ENCODE data around the gene PSME1. TPM values are rescaled to one million over a fixed set of nuclear protein-coding genes. Genes with fewer than 3 reads are reported as not detected.

PSME1 gene
- total and polyA plus RNA-seq, 2 of the 13 experiments (the other 11 are each of a cell fraction or from before 2014, with no cell fraction given): 159 to 608 TPM

DNA sequence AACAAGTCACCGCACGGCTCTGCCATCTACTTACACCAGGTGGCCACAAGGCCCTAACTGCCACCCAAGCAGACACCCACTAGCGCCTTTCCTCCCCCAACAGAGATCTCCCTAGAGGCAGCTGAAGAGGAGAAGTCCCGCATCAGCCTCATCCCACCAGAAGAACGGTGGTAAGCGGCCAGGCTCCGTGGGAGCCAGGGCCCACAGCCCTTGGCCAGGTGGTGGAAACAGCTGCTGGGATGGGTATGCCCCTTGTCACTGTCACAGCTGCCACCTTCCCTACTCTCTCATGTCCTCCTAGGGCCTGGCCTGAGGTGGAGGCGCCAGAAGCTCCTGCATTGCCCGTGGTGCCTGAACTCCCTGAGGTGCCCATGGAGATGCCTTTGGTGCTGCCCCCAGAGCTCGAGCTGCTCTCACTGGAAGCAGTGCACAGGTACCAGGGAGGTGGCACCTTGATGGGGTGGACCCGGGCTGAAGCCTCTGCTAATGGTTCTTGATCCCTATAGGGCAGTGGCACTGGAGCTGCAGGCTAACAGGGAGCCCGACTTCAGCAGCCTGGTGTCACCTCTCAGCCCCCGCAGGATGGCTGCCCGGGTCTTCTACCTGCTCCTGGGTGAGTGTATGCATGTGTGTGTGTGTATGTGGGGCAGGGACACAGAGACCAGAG is 43.4 kb downstream of the PSME1 start:
- H3K9ac ChIP-seq (ENCODE audit: insufficient read depth, low read depth, low read length): no peak overlapping the region
- BruUV-seq (replicated peaks): no TSS peak
- in situ Hi-C loops (cut with HindIII; ENCODE audit: extremely low pct_ligation_motif_present, low pct_unique_long_range_greater_than_20kb): no loop called here
- ChIA-PET CTCF (ENCODE audit: low intra/inter-chr PET ratio, low total read pairs) (no interaction called here), POLR2A (interaction anchor here (0.6 to 8.1 kb wide), 15 partner anchors 9 to 128 kb away, joined by 3 to 65 read pairs (median 5); partner anchors contain the start of genes CARMIL3, CHMP4A, DCAF11 and EMC9)
- H3K27ac ChIP-seq (ENCODE audit: extremely low read length, insufficient read depth, low read length): no peak overlapping the region
- no peaks in the 10 kb centered on the region for H4K20me1 ChIP-seq (ENCODE audit: insufficient read depth, low read length)
- FAIRE-seq (no peak), ATAC-seq (peak; percentile 0), DNase-seq (ENCODE audit: low spot score) (no peak)
- no peak overlapping the region for H3K4me2 ChIP-seq (ENCODE audit: low read depth, low read length)
- H2AFZ ChIP-seq (ENCODE audit: low read length): no peak overlapping the region
- WGBS (ENCODE audit: low lambda C conversion rate): 94% methylated on average over 14 of the region's 14 CpGs
- no peaks in the 10 kb centered on the region for H3K27me3 ChIP-seq (ENCODE audit: control insufficient read depth in 1 of 2, insufficient read depth in 2 of 2, low read length in 2 of 2)
- no peaks in the 10 kb centered on the region for H3K79me2 ChIP-seq (ENCODE audit: insufficient read depth, low read length)
- no peaks in the 10 kb centered on the region for H3K4me1 ChIP-seq (ENCODE audit: insufficient read depth, low read length)
- H3K9me3 ChIP-seq (ENCODE audit: low read length): no peaks in the 10 kb centered on the region
- intact Hi-C loops (cut with micrococcal nuclease; ENCODE audit: unreplicated experiment): no loop called here
- H3K36me3 ChIP-seq (replicated peaks in 1 of 2; ENCODE audit: control insufficient read depth in 1 of 2, insufficient read depth in 2 of 2, low read length in 2 of 2): peaks cover 62 to 67% of the 10 kb centered on the region in 2 experiments
- no peak overlapping the region for H3K4me3 ChIP-seq (replicated peaks in 1 of 3; ENCODE audit: insufficient read depth in 1 of 3, low read depth in 2 of 3, low read length in 3 of 3)
- TF ChIP-seq TOE1 (CRISPR knock-in tag; IDR thresholded peaks at IDR 0.05): no peak
- TF ChIP-seq, protein P1, sequence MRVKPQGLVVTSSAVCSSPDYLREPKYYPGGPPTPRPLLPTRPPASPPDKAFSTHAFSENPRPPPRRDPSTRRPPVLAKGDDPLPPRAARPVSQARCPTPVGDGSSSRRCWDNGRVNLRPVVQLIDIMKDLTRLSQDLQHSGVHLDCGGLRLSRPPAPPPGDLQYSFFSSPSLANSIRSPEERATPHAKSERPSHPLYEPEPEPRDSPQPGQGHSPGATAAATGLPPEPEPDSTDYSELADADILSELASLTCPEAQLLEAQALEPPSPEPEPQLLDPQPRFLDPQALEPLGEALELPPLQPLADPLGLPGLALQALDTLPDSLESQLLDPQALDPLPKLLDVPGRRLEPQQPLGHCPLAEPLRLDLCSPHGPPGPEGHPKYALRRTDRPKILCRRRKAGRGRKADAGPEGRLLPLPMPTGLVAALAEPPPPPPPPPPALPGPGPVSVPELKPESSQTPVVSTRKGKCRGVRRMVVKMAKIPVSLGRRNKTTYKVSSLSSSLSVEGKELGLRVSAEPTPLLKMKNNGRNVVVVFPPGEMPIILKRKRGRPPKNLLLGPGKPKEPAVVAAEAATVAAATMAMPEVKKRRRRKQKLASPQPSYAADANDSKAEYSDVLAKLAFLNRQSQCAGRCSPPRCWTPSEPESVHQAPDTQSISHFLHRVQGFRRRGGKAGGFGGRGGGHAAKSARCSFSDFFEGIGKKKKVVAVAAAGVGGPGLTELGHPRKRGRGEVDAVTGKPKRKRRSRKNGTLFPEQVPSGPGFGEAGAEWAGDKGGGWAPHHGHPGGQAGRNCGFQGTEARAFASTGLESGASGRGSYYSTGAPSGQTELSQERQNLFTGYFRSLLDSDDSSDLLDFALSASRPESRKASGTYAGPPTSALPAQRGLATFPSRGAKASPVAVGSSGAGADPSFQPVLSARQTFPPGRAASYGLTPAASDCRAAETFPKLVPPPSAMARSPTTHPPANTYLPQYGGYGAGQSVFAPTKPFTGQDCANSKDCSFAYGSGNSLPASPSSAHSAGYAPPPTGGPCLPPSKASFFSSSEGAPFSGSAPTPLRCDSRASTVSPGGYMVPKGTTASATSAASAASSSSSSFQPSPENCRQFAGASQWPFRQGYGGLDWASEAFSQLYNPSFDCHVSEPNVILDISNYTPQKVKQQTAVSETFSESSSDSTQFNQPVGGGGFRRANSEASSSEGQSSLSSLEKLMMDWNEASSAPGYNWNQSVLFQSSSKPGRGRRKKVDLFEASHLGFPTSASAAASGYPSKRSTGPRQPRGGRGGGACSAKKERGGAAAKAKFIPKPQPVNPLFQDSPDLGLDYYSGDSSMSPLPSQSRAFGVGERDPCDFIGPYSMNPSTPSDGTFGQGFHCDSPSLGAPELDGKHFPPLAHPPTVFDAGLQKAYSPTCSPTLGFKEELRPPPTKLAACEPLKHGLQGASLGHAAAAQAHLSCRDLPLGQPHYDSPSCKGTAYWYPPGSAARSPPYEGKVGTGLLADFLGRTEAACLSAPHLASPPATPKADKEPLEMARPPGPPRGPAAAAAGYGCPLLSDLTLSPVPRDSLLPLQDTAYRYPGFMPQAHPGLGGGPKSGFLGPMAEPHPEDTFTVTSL (CRISPR knock-in tag; IDR thresholded peaks at IDR 0.05; ENCODE audit: borderline replicate concordance): no peak
- TF ChIP-seq, protein P2, sequence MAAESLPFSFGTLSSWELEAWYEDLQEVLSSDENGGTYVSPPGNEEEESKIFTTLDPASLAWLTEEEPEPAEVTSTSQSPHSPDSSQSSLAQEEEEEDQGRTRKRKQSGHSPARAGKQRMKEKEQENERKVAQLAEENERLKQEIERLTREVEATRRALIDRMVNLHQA (CRISPR knock-in tag; IDR thresholded peaks at IDR 0.05): no peak
- TF ChIP-seq ADNP (CRISPR knock-in tag; IDR thresholded peaks at IDR 0.05): no peak
- TF ChIP-seq AGO2 (optimal IDR thresholded peaks at IDR 0.05; ENCODE audit: low read depth, low read length): peak; percentile 94
- no peak for TF ChIP-seq RCOR2 (CRISPR knock-in tag; IDR thresholded peaks at IDR 0.05)
- no peak for TF ChIP-seq ZSCAN29 (CRISPR knock-in tag; conservative IDR thresholded peaks at IDR 0.05)
- TF ChIP-seq MED13 (CRISPR knock-in tag; IDR thresholded peaks at IDR 0.05): no peak
- TF ChIP-seq ZFP36 (IDR thresholded peaks at IDR 0.05; ENCODE audit: borderline replicate concordance, low read depth, low read length, partially characterized antibody): no peak
- no peak for TF ChIP-seq ATRX (CRISPR knock-in tag; IDR thresholded peaks at IDR 0.05; ENCODE audit: borderline replicate concordance)
- no peak for TF ChIP-seq ZFP82 (CRISPR knock-in tag; IDR thresholded peaks at IDR 0.05; ENCODE audit: borderline replicate concordance)
- TF ChIP-seq, protein P3, sequence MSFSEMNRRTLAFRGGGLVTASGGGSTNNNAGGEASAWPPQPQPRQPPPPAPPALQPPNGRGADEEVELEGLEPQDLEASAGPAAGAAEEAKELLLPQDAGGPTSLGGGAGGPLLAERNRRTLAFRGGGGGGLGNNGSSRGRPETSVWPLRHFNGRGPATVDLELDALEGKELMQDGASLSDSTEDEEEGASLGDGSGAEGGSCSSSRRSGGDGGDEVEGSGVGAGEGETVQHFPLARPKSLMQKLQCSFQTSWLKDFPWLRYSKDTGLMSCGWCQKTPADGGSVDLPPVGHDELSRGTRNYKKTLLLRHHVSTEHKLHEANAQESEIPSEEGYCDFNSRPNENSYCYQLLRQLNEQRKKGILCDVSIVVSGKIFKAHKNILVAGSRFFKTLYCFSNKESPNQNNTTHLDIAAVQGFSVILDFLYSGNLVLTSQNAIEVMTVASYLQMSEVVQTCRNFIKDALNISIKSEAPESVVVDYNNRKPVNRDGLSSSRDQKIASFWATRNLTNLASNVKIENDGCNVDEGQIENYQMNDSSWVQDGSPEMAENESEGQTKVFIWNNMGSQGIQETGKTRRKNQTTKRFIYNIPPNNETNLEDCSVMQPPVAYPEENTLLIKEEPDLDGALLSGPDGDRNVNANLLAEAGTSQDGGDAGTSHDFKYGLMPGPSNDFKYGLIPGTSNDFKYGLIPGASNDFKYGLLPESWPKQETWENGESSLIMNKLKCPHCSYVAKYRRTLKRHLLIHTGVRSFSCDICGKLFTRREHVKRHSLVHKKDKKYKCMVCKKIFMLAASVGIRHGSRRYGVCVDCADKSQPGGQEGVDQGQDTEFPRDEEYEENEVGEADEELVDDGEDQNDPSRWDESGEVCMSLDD (CRISPR knock-in tag; IDR thresholded peaks at IDR 0.05; ENCODE audit: borderline replicate concordance): no peak
- TF ChIP-seq YEATS4 (CRISPR knock-in tag; IDR thresholded peaks at IDR 0.05; ENCODE audit: borderline replicate concordance): no peak
- TF ChIP-seq TAF15 (IDR thresholded peaks at IDR 0.05; ENCODE audit: low read depth, low read length, poor library complexity, severe bottlenecking): no peak
- TF ChIP-seq, protein P4, sequence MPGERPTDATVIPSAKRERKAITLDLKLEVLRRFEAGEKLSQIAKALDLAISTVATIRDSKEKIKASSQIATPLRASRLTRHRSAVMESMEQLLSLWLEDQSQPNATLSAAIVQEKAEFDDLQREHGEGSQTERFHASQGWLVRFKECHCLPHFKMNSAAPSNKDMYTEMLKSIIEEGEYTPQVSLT (CRISPR knock-in tag; IDR thresholded peaks at IDR 0.05; ENCODE audit: borderline replicate concordance, low read depth): no peak

Measured in HepG2 (cell line).